K562 (cell line): Measurements from ENCODE around the gene XYLB. TPM values are rescaled to one million over a fixed set of nuclear protein-coding genes. Genes with fewer than 3 reads are reported as not detected.

ENCODE experiments used
- C11orf30 ChIP-seq: fragments of 450-650 bp; IDR thresholded peaks from 2 replicates; pipeline ENCODE4 v1.6.1; 2016; ENCODE audit warnings: low read depth, mild to moderate bottlenecking
- CHCHD3 ChIP-seq: fragments of 250-450 bp; sonication (Bioruptor Pico); IDR thresholded peaks from 2 replicates; pipeline ENCODE4 v2.1.2; 2022; ENCODE audit warnings: mild to moderate bottlenecking
- EZH2 ChIP-seq: IDR thresholded peaks from 2 replicates; pipeline ENCODE4 v1.6.1; 2012; ENCODE audit warnings: low read depth, mild to moderate bottlenecking, inconsistent platforms, low read length, borderline replicate concordance
- HDAC1 ChIP-seq, 2 experiments: fragments of 450-650 bp; IDR thresholded peaks; 2 replicates each; pipeline ENCODE4 v1.6.1; 2016 to 2017; ENCODE audit warnings: inconsistent platforms in 1 of 2, mild to moderate bottlenecking in 1 of 2, moderate library complexity in 1 of 2
- HEY1 ChIP-seq: fragments of 250-450 bp; sonication (Bioruptor Pico); IDR thresholded peaks from 2 replicates; pipeline ENCODE4 v1.5.0; 2020; ENCODE audit warnings: mild to moderate bottlenecking, moderate library complexity, borderline replicate concordance
- PPARD ChIP-seq: fragments of 250-450 bp; sonication (Bioruptor Pico); IDR thresholded peaks from 2 replicates; pipeline ENCODE4 v1.8.0; 2022; ENCODE audit warnings: inconsistent platforms, mild to moderate bottlenecking, moderate library complexity
- PRMT5 ChIP-seq: sonication (generic); formaldehyde crosslinking; IDR thresholded peaks from 2 replicates; pipeline ENCODE4 v1.5.0; 2020; ENCODE audit warnings: missing genetic modification reagents
- RAD51 ChIP-seq: fragments of 450-650 bp; IDR thresholded peaks from 2 replicates; pipeline ENCODE4 v1.7.1; 2016; ENCODE audit warnings: low read depth, mild to moderate bottlenecking, borderline replicate concordance
- U2AF2 ChIP-seq: fragments of 200-400 bp; formaldehyde crosslinking; optimal IDR thresholded peaks from 2 replicates; pipeline ENCODE3; 2017; ENCODE audit warnings: low read depth, mild to moderate bottlenecking, low read length
- ZNF274 ChIP-seq: IDR thresholded peaks from 2 replicates; pipeline ENCODE4 v1.6.1; 2011; ENCODE audit warnings: low read depth, mild to moderate bottlenecking, low read length, moderate library complexity, borderline replicate concordance
- ZNF316 ChIP-seq: fragments of 450-650 bp; IDR thresholded peaks from 2 replicates; pipeline ENCODE4 v1.6.1; 2016
- ZNF785 ChIP-seq: fragments of 250-450 bp; sonication (Bioruptor Pico); IDR thresholded peaks from 2 replicates; pipeline ENCODE4 v1.4.0; 2020; ENCODE audit warnings: mild to moderate bottlenecking
- ZNF79 ChIP-seq: fragments of 250-450 bp; sonication (Bioruptor Pico); IDR thresholded peaks from 2 replicates; pipeline ENCODE4 v1.4.0; 2020; ENCODE audit warnings: low read depth, mild to moderate bottlenecking, moderate library complexity
- polyA plus RNA-seq, 8 experiments: library from polyadenylated mRNA; depleted of rRNA in 4 of 8; stranded (reverse) in 5 of 8; unstranded in 3 of 8; fragments of >200 nt; fragmentation: Nextera tagmentation in 2 of 8; fragmentation: Illumina TruSeq in 1 of 8; extraction: Ambion mirVana in 2 of 8; extraction: Trizol in 1 of 8; gene quantifications; 2 replicates each; pipeline versions ENCODE4 v1.2.1 to v1.2.3, GENCODE V29; 2011 to 2014; ENCODE audit warnings: inconsistent platforms in 1 of 8, missing spikeins in 1 of 8
- total RNA-seq, 7 experiments: library from RNA; depleted of rRNA in 6 of 7; stranded (reverse); fragments of >200 nt in 6 of 7; fragmentation: Illumina TruSeq in 2 of 7; extraction: Trizol in 2 of 7; gene quantifications; 2 replicates each; pipeline versions ENCODE4 v1.2.1 to v1.2.3, GENCODE V29; 2011 to 2021; ENCODE audit warnings: low replicate concordance in 1 of 7
- TF ChIP-seq, protein P1 (sequence below): fragments of 250-450 bp; sonication (Bioruptor Pico); IDR thresholded peaks from 2 replicates; pipeline ENCODE4 v1.5.0; 2021; ENCODE audit warnings: mild to moderate bottlenecking, moderate library complexity
- TF ChIP-seq, protein P2 (sequence below): fragments of 250-450 bp; sonication (Bioruptor Pico); IDR thresholded peaks from 2 replicates; pipeline ENCODE4 v1.4.0; 2020; ENCODE audit warnings: borderline replicate concordance
- TF ChIP-seq, protein P3 (sequence below): sonication (generic); formaldehyde crosslinking; IDR thresholded peaks from 2 replicates; pipeline ENCODE4 v1.8.0; 2022; ENCODE audit warnings: mild to moderate bottlenecking, missing genetic modification reagents, borderline replicate concordance
- TF ChIP-seq, protein P4 (sequence below), 2 experiments: fragments of 150-350 bp in 1 of 2; IDR thresholded peaks; 2 replicates each; pipeline ENCODE4 v1.6.1; 2012 to 2016; ENCODE audit warnings: low read depth in 2 of 2, low read length in 2 of 2, mild to moderate bottlenecking in 1 of 2, moderate library complexity in 1 of 2

Gene XYLB
- total and polyA plus RNA-seq, 9 of the 15 experiments (the other 6 are each of a cell fraction or from before 2014, with no cell fraction given) = 4.0 to 20.2 (median 13.2) TPM

DNA sequence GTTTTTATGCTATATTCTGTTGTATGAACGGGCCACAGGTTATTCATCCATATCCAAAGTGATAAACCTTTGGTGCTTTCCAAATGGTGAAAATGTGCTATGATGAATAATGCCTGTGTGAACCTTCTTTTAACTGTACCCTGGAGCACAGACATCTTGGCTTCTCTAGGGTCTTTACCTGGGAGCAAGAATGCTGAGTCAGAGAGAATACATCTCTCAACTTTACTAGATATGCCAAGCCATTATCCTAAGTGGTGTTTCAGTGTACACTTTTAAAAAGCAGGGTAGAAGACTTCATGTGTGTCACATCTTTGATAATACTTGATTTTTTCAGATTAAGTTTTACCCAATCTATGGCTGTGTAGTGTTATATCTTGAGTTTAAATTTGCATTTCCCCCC is 23.5 kb upstream of the XYLB start (continued):
- TF ChIP-seq HEY1 (no peak), CHCHD3 (CRISPR knock-in tag) (no peak), ZNF316 (peak; percentile 73), ZNF785 (no peak), C11orf30 (peak; percentile 45; the same call in 1 of the 2 replicates), U2AF2 (no peak), EZH2 (no peak), HDAC1 (IDR thresholded peaks at IDR 0.05) (no peak), ZNF274 (no peak), RAD51 (no peak), ZNF79 (CRISPR knock-in tag) (no peak), PRMT5 (CRISPR knock-in tag) (no peak), PPARD (no peak)
- TF ChIP-seq, protein P1, sequence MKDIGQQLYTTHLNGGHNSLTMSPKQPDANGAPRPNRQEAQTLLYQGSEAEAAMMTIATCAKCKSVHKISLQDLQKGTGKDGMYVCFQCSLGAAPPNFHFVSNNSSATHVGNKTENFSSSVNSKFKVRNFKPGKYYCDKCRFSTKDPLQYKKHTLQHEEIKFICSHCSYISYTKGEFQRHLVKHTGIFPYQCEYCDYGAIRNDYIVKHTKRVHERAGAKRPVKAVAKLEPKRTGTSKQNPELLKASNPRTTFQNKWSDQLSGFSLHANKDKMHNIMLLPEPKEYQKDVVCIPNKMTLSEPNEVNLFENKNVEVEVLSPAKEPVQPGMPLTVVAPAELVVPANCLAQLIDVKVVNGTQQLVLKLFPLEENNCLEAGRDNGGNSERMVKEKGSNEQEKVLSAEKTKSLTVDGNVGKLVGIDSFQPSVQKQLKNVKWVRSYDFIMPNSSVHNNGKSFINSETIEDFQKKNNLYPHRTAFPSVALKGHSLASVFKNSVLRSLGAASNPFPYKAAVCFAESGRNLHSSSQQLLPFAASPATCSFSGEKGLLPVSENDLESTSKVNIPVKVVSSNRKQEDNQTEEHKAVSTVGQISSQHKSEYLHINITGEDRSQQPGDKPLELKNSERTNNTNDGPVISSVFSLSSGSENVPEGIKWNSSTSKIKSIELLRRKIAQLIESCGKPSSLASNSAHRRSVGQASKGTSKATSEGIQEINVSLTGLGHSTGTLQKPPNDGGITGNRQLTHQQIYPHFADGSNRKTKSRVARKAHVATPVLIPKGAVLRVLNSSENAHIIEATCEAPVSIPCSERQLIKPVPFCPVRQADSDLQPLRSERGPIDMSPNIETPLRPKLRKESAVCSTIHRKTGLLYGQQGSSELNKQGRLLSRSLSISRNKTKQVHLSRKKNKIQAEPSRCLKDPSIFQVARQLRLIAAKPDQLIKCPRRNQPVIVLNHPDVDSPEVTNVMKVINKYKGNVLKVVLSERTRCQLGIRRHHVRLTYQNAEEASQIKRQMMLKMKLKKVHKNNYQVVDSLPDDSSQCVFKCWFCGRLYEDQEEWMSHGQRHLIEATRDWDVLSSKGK = no peak
- TF ChIP-seq, protein P2, sequence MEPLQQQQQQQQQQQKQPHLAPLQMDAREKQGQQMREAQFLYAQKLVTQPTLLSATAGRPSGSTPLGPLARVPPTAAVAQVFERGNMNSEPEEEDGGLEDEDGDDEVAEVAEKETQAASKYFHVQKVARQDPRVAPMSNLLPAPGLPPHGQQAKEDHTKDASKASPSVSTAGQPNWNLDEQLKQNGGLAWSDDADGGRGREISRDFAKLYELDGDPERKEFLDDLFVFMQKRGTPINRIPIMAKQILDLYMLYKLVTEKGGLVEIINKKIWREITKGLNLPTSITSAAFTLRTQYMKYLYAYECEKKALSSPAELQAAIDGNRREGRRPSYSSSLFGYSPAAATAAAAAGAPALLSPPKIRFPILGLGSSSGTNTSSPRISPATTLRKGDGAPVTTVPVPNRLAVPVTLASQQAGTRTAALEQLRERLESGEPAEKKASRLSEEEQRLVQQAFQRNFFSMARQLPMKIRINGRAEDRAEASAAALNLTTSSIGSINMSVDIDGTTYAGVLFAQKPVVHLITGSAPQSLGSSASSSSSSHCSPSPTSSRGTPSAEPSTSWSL (CRISPR knock-in tag) = no peak
- TF ChIP-seq, protein P3, sequence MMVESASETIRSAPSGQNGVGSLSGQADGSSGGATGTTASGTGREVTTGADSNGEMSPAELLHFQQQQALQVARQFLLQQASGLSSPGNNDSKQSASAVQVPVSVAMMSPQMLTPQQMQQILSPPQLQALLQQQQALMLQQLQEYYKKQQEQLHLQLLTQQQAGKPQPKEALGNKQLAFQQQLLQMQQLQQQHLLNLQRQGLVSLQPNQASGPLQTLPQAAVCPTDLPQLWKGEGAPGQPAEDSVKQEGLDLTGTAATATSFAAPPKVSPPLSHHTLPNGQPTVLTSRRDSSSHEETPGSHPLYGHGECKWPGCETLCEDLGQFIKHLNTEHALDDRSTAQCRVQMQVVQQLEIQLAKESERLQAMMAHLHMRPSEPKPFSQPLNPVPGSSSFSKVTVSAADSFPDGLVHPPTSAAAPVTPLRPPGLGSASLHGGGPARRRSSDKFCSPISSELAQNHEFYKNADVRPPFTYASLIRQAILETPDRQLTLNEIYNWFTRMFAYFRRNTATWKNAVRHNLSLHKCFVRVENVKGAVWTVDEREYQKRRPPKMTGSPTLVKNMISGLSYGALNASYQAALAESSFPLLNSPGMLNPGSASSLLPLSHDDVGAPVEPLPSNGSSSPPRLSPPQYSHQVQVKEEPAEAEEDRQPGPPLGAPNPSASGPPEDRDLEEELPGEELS (CRISPR knock-in tag) = no peak
- TF ChIP-seq, protein P4, sequence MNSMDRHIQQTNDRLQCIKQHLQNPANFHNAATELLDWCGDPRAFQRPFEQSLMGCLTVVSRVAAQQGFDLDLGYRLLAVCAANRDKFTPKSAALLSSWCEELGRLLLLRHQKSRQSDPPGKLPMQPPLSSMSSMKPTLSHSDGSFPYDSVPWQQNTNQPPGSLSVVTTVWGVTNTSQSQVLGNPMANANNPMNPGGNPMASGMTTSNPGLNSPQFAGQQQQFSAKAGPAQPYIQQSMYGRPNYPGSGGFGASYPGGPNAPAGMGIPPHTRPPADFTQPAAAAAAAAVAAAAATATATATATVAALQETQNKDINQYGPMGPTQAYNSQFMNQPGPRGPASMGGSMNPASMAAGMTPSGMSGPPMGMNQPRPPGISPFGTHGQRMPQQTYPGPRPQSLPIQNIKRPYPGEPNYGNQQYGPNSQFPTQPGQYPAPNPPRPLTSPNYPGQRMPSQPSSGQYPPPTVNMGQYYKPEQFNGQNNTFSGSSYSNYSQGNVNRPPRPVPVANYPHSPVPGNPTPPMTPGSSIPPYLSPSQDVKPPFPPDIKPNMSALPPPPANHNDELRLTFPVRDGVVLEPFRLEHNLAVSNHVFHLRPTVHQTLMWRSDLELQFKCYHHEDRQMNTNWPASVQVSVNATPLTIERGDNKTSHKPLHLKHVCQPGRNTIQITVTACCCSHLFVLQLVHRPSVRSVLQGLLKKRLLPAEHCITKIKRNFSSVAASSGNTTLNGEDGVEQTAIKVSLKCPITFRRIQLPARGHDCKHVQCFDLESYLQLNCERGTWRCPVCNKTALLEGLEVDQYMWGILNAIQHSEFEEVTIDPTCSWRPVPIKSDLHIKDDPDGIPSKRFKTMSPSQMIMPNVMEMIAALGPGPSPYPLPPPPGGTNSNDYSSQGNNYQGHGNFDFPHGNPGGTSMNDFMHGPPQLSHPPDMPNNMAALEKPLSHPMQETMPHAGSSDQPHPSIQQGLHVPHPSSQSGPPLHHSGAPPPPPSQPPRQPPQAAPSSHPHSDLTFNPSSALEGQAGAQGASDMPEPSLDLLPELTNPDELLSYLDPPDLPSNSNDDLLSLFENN (IDR thresholded peaks at IDR 0.05; ENCODE audit: low read depth in 2 of 2, low read length in 2 of 2) = no peak
